CD1c-positive myeloid dendritic cell (primary cell): ENCODE data around the gene DRG1.
"Not testable (repeated sequence)": the region's sequence is repeated elsewhere in the genome, so short reads cannot be mapped to it uniquely, and the experiment has no call there.

ENCODE experiments used
- DNase-seq: peaks from one replicate; pipeline ENCODE4 v3.0.0-alpha.2; 2016; ENCODE audit errors: extremely low spot score

The DRG1 gene, protein sequence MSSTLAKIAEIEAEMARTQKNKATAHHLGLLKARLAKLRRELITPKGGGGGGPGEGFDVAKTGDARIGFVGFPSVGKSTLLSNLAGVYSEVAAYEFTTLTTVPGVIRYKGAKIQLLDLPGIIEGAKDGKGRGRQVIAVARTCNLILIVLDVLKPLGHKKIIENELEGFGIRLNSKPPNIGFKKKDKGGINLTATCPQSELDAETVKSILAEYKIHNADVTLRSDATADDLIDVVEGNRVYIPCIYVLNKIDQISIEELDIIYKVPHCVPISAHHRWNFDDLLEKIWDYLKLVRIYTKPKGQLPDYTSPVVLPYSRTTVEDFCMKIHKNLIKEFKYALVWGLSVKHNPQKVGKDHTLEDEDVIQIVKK

GRCh38 chr22:31399211-31400022 lies at the start of gene DRG1:
DRG1 (plus strand) TSS chr22:31399604; CDS start chr22:31399684, 80 bp downstream.
- DNase-seq, result peak; percentile 98

- no peak for DNase-seq
Observed at GRCh38 chr22:31349960-31350359, 49.4 kb upstream of the DRG1 start.

DNA sequence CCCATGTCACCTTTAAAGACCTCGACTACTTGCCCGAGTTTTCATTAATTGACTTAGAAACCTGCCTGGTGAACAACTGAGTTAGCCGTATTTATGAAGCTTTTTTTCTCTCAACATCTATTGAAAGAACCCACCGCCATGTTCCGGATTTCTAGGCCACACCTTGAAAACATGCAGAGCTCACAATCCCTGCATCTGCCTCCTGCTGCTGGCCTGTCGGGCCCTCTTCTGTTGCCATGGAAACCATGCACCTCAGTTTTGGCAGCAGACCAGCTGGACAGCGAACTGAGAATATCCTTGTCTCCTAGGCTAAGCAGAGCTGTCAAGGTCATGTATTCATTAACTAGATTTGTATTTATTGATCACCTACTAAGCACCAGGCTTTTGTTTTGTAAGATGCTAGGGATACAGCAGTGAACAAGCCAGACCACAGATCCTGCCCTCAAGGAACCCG lies 49.0 kb upstream of the DRG1 start:
- no peak for DNase-seq

DNA sequence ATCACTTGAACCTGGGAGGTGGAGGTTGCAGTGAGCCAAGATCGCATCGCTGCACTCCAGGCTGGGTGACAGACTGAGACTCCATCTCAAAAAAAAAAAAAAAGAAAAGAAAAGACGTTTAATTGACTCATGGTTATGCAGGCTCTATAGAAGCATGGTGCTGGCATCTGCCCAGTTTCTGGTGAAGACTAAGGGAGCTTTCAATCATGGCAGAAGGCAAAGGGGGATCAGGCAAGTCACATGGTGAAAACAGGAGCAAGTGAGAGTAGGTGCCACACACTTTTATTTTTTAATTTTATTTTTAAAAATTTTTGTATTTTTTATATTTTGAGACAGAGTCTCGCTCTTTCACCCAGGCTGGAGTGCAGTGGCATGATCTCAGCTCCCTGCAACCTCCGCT lies 44.9 kb upstream of the DRG1 start:
- DNase-seq, result no peak

- DNase-seq, result no peak
Observed at GRCh38 chr22:31360029-31360428, 39.4 kb upstream of the DRG1 start.

DNA sequence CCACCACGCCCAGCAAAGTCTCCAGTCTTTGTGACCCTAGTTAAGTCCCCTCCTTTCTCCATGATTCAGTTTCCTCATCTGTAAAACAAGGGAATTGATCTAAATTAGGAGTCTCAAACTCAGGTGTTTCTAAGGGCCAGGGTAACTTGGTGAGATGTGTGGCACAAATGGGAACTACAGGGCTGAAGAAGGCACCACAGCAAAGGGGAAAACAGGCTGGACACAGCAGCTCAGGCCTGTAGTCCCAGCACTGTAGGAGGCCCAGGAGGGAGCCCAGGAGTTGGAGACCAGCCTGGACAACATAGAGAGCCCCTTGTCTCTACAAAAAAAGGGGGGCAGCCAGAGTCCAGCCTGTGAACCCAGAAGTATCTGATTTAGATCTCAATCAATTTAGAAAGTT lies 37.7 kb upstream of the DRG1 start:
- DNase-seq, result no peak

- DNase-seq, result no peak
Observed at GRCh38 chr22:31363885-31364465, 35.4 kb upstream of the DRG1 start.

- DNase-seq, result no peak
Observed at GRCh38 chr22:31367426-31367825, 32.0 kb upstream of the DRG1 start.

GRCh38 chr22:31377612-31378011 lies 21.8 kb upstream of the DRG1 start:
- DNase-seq, result no peak

GRCh38 chr22:31378123-31378522 lies 21.3 kb upstream of the DRG1 start:
- DNase-seq, result no peak

GRCh38 chr22:31378651-31379050 lies 20.8 kb upstream of the DRG1 start:
- not testable (repeated sequence) for DNase-seq

- DNase-seq, result no peak
Observed at GRCh38 chr22:31393893-31394292, 5.5 kb upstream of the DRG1 start.

GRCh38 chr22:31394326-31394725 lies 5.1 kb upstream of the DRG1 start:
- no peak for DNase-seq

DNA sequence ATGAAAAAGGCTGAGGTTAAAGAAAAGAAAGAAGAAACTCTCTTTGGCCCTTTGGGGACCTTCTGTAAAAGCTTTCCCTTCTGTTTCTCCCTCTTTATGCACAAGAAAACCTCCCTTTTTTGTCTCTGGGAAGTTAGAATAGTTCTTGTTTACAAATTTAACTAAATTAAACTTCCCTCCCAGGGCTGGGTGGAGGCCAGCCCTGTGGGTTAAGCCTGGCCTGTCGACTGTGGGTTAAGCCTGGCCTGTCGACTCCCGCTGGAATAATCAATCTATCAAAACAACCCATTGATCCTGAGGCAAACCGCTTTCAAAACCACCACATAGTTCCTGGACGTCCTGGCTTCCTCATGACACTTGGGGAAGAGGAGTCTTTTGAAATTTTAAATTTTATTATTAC lies 1.2 kb upstream of the DRG1 start:
- DNase-seq, result no peak

GRCh38 chr22:31400023-31400397 lies 606 bp downstream of the DRG1 start:
- peak; percentile 16 for DNase-seq

DNA sequence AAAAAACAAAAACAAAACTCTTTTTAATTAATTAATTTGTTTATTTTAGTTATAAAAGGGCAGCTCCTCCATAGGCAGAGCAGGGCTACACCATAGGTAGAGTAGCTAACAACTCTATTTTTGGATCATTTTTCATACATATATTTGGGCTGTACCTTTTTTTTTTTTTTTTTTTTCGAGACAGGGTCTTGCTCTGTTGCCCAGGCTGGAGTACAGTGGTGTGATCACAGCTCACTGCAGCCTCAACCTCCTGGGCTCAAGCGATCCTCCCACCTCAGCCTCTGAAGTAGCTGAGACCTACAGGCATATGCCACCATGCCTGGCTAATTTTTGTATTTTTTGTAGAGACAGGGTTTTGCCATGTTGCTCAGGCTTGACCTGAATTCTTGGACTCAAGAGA lies 2.9 kb downstream of the DRG1 start:
- not testable (repeated sequence) for DNase-seq

- DNase-seq, result no peak
Observed at GRCh38 chr22:31425331-31426050, 26.1 kb downstream of the DRG1 start.

DNA sequence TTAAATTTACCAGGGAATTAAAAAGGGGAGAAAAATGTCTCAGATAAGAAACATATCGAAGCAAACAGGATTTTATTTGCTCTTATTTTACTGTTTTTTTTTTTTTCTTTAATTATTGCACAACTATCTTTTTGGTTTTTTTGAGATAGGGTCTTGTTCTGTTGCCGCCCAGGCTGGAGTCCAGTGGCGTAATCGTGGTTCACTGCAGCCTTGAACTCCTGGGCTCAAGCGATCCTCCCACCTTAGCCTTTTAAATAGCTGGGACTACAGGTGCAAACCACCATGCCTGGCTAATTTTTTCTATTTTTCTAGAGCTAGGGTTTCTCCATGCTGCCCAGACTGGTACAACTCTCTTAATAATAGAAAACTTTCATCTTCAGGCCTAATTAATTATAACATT lies 32.5 kb downstream of the DRG1 start:
- no peak for DNase-seq

GRCh38 chr22:31436132-31436531 lies 36.7 kb downstream of the DRG1 start:
- DNase-seq, result no peak

GRCh38 chr22:31439808-31440207 lies 40.4 kb downstream of the DRG1 start:
- no peak for DNase-seq

DNA sequence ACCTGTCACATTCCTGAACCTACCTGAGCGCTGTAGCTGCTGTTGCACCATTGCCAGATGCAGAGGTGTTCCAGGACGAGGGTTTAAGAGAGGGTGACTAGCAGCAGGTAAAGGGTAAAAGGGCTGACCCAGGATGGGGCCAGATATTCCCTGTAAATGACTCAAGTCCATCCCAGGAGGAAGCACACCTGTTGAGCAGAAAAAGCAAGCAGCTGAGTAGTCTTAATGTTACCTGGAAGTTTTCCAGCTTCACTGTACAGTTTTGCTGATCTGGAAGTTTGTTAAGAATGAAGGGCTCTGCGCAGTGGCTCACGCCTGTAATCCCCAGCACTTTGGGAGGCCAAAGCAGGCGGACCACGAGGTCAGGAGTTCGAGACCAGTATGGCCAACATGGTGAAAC lies 41.3 kb downstream of the DRG1 start:
- DNase-seq, result no peak

GRCh38 chr22:31441652-31442051 lies 42.2 kb downstream of the DRG1 start:
- no peak for DNase-seq
